GM12878 (cell line): ENCODE results near the gene NUAK2. TPM values are rescaled to one million over a fixed set of nuclear protein-coding genes. Genes with fewer than 3 reads are reported as not detected.

Experiments
- ATAC-seq: fragments of 200-7000 bp; cut with Tn5 transposase; 3 replicates; pipeline ENCODE4 v1.9.1; 2020; ENCODE audit warnings: mild to moderate bottlenecking, moderate library complexity
- BruUV-seq: library from RNA; stranded (reverse); fragments of 400-500 nt; replicated peaks from 2 replicates; lab custom pipeline; 2021; lab: Mats Ljungman, UMichigan
- CTCF ChIA-PET: fragments of 300-600 bp; sonication (Branson Sonifier 250); formaldehyde crosslinking; extraction: SDS; loops from one replicate; lab custom pipeline; 2021; ENCODE audit warnings: inconsistent platforms; lab: Yijun Ruan, JAX
- POLR2A ChIA-PET: fragments of 350-600 bp; formaldehyde crosslinking; extraction: SDS; loops from one replicate; lab custom pipeline; 2021; ENCODE audit warnings: inconsistent platforms; lab: Charles Lee
- RAD21 ChIA-PET: fragments of 300-600 bp; sonication (Branson Sonifier 250); formaldehyde crosslinking; loops from one replicate; lab custom pipeline; 2023; ENCODE audit warnings: antibody characterized with exemption; ENCODE audit not compliant: unreplicated experiment; lab: Charles Lee
- SMC1A ChIA-PET: fragments of 300-600 bp; sonication (Branson Sonifier 250); formaldehyde crosslinking; loops from one replicate; lab custom pipeline; 2023; ENCODE audit not compliant: unreplicated experiment, uncharacterized antibody; lab: Charles Lee
- DNase-seq: peaks from one replicate; pipeline ENCODE4 v3.0.0-alpha.2; 2011; ENCODE audit warnings: low read depth, low spot score
- FAIRE-seq: peaks from 3 replicates; lab custom pipeline; 2011; peaks lifted over from hg19 to GRCh38; lab: Jason Lieb, UNC
- H2AFZ ChIP-seq: 2 replicates; pipeline ENCODE4 v1.6.0; 2011; ENCODE audit warnings: low read depth, low read length, control low read depth; ENCODE audit not compliant: control insufficient read depth
- H3K27ac ChIP-seq: 2 replicates; pipeline ENCODE4 v1.5.1; 2011; ENCODE audit warnings: control low read depth; ENCODE audit not compliant: control insufficient read depth, insufficient read depth
- H3K27me3 ChIP-seq, 2 experiments: replicated peaks in 1 of 2; 2 replicates each; pipeline versions ENCODE4 v1.6.0 to v1.6.1; 2011; ENCODE audit warnings: low read length in 1 of 2; ENCODE audit not compliant: control insufficient read depth in 2 of 2, insufficient read depth in 2 of 2
- H3K36me3 ChIP-seq, 2 experiments: 2 replicates each; pipeline ENCODE4 v1.5.1; 2011; ENCODE audit warnings: low read length in 1 of 2; ENCODE audit not compliant: control insufficient read depth in 2 of 2, insufficient read depth in 2 of 2
- H3K4me1 ChIP-seq: 2 replicates; pipeline ENCODE4 v1.6.1; 2011; ENCODE audit warnings: mild to moderate bottlenecking, low read length, moderate library complexity, mixed read lengths; ENCODE audit not compliant: control insufficient read depth, insufficient read depth
- H3K4me2 ChIP-seq: 2 replicates; pipeline ENCODE4 v1.6.0; 2011; ENCODE audit warnings: control low read depth; ENCODE audit not compliant: control insufficient read depth, insufficient read depth
- H3K4me3 ChIP-seq: fragments of 200-600 bp; sonication (generic); 2 replicates; pipeline ENCODE4 v1.5.1; 2016
- H3K79me2 ChIP-seq: 2 replicates; pipeline ENCODE4 v1.6.0; 2011; ENCODE audit warnings: low read length; ENCODE audit not compliant: control insufficient read depth, insufficient read depth
- H3K9ac ChIP-seq: 2 replicates; pipeline ENCODE4 v1.8.0; 2011; ENCODE audit warnings: low read length, control low read depth, mixed read lengths; ENCODE audit not compliant: control insufficient read depth, insufficient read depth
- H3K9me3 ChIP-seq: replicated peaks from 3 replicates; pipeline ENCODE4 v1.5.1; 2011; ENCODE audit warnings: mild to moderate bottlenecking, low read length; ENCODE audit not compliant: control insufficient read depth, insufficient read depth
- H4K20me1 ChIP-seq: 2 replicates; pipeline ENCODE4 v1.6.0; 2011; ENCODE audit not compliant: control insufficient read depth, insufficient read depth
- ATF7 ChIP-seq: fragments of 450-650 bp; IDR thresholded peaks from 2 replicates; pipeline ENCODE4 v1.6.1; 2016; ENCODE audit warnings: low read depth, mild to moderate bottlenecking
- BMI1 ChIP-seq: fragments of 450-650 bp; IDR thresholded peaks from 2 replicates; pipeline ENCODE4 v1.6.1; 2016; ENCODE audit warnings: mild to moderate bottlenecking, moderate library complexity, borderline replicate concordance
- CEBPB ChIP-seq, 2 experiments: fragments of 150-350 bp in 1 of 2; IDR thresholded peaks; 2 replicates each; pipeline ENCODE4 v1.6.1; 2012 to 2014; ENCODE audit warnings: low read depth in 2 of 2, low read length in 2 of 2, borderline replicate concordance in 1 of 2, inconsistent platforms in 1 of 2
- CTCF ChIP-seq, 3 experiments: IDR thresholded peaks in 2 of 3; conservative IDR thresholded peaks in 1 of 3; 2 replicates each; pipeline ENCODE4 v1.5.1; 2011; ENCODE audit warnings: low read depth in 3 of 3, low read length in 3 of 3, mild to moderate bottlenecking in 3 of 3, control low read depth in 2 of 3, moderate library complexity in 2 of 3, inconsistent platforms in 1 of 3, mixed read lengths in 1 of 3; ENCODE audit not compliant: control insufficient read depth in 2 of 3, insufficient read depth in 1 of 3; ENCODE audit errors: extremely low read depth in 1 of 3
- EP300 ChIP-seq, 2 experiments: fragments of 150-350 bp in 1 of 2; IDR thresholded peaks; 2 replicates each; pipeline ENCODE4 v1.6.1; 2011 to 2012; ENCODE audit warnings: low read depth in 2 of 2, low read length in 2 of 2, borderline replicate concordance in 1 of 2, improper control_type of control experiment in 1 of 2, inconsistent platforms in 1 of 2; ENCODE audit not compliant: control insufficient read depth in 1 of 2
- NBN ChIP-seq: fragments of 450-650 bp; IDR thresholded peaks from 2 replicates; pipeline ENCODE4 v1.6.1; 2016
- SMAD5 ChIP-seq: IDR thresholded peaks from 2 replicates; pipeline ENCODE4 v1.6.1; 2016; ENCODE audit warnings: antibody characterized with exemption, low read depth
- SMARCA5 ChIP-seq: fragments of 450-650 bp; IDR thresholded peaks from 2 replicates; pipeline ENCODE4 v1.6.1; 2017; ENCODE audit warnings: mild to moderate bottlenecking
- SUPT20H ChIP-seq: IDR thresholded peaks from 2 replicates; pipeline ENCODE4 v1.6.1; 2011; ENCODE audit warnings: low read depth, mild to moderate bottlenecking, low read length, moderate library complexity, borderline replicate concordance; ENCODE audit not compliant: control insufficient read depth
- WGBS: methylation state at CpG from one replicate; pipeline ENCODE4 v1.1.6; 2016; ENCODE audit warnings: low lambda C conversion rate; ENCODE audit not compliant: insufficient replicate concordance, insufficient coverage; ENCODE audit errors: missing lambda C conversion rate; 5-methylcytosine and 5-hydroxymethylcytosine counted together
- in situ Hi-C: fragments of 300-500 bp; cut with MboI; formaldehyde crosslinking; loops from 9 replicates; pipeline ENCODE4 v1.14.3; 2018; ENCODE audit warnings: mixed read lengths
- intact Hi-C: fragments of 100-400 bp; cut with micrococcal nuclease; formaldehyde crosslinking; loops from one replicate; pipeline ENCODE4 v1.14.2; 2022; ENCODE audit not compliant: unreplicated experiment
- polyA plus RNA-seq, 11 experiments: library from polyadenylated mRNA; depleted of rRNA in 4 of 11; unstranded in 6 of 11; stranded (reverse) in 5 of 11; fragments of >200 nt; fragmentation: Nextera tagmentation in 4 of 11; fragmentation: Illumina TruSeq in 1 of 11; extraction: Ambion mirVana in 4 of 11; extraction: Trizol in 1 of 11; gene quantifications; 1 replicate in 1 of 11; 2 replicates in 10 of 11; pipeline versions ENCODE4 v1.2.1 to v1.2.3, GENCODE V29; 2011 to 2016; ENCODE audit warnings: inconsistent platforms in 2 of 11, missing spikeins in 2 of 11, low read depth in 1 of 11
- total RNA-seq, 4 experiments: library from RNA; depleted of rRNA in 3 of 4; stranded (reverse); fragments of >200 nt in 3 of 4; fragmentation: Illumina TruSeq in 1 of 4; extraction: Trizol in 1 of 4; gene quantifications; 2 replicates each; pipeline versions ENCODE4 v1.2.1 to v1.2.3, GENCODE V29; 2013 to 2021

Gene NUAK2
- total and polyA plus RNA-seq, 10 of the 15 experiments (the other 5 are each of a cell fraction or from before 2014, with no cell fraction given): 0.27 to 3.0 (median 1.2) TPM

DNA sequence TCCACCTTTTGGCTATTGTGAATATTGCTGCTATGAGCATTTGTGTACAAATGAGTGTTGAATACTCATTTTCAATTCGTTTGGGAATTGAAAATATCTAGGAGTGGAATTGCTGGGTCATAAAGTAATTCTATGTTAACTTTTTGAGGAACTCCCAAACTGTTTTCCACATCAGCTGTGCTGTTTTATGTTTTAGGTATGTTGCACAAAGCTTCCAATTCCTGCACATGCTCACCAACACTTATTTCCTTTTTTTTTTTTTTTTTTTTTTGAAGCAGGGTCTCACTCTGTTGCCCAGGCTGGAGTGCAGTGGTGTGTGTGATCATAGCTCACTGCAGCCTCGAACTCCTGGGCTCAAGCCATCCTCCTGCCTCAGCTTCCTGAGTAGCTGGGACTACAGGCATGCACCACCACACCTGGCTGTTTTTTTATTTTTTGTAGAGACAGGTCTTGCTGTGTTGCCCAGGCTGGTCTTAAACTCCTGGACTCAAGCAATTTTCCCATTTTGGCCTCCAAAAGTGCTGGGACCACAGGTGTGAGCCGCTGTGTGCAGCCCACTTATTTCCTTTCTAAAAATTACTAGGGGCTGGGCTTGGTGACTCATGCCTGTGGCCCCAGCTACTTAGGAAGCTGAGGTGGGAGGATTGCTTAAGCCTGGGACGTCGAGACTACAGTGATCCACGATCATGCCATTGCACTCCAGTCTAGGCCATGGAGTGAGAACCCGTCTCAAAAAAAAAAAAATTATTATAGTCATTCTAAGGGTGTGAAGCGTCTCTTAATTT lies 60.4 kb downstream of the NUAK2 start:
- Histone ChIP-seq H3K27me3 (no peaks in the 10 kb centered on the region; a peak in 1 of 4 replicates), H3K4me2 (no peak overlapping the region), H3K4me3 (no peak overlapping the region), H2AFZ (no peak overlapping the region), H4K20me1 (peaks cover 4% of the 10 kb centered on the region), H3K79me2 (no peaks in the 10 kb centered on the region), H3K9me3 (no peaks in the 10 kb centered on the region), H3K9ac (no peak overlapping the region), H3K36me3 (no peaks in the 10 kb centered on the region), H3K4me1 (no peaks in the 10 kb centered on the region), H3K27ac (no peak overlapping the region)
- DNase-seq (no peak), ATAC-seq (no peak), FAIRE-seq (no peak)
- WGBS: 20% methylated on average over 8 of the region's 8 CpGs
- BruUV-seq: no TSS peak
- in situ Hi-C loops (no loop called here), intact Hi-C loops (no loop called here)
- ChIA-PET CTCF (interaction anchor here (0.9 to 42.1 kb wide), 17 partner anchors 10 to 272 kb away, joined by 3 to 2333 read pairs (median 4); partner anchors contain the start of genes NUAK2 and TMCC2), RAD21 (interaction anchor here (0.6 to 21.3 kb wide), 12 partner anchors 10 to 897 kb away, joined by 3 to 728 read pairs (median 6); partner anchors contain the start of gene TMCC2), SMC1A (interaction anchor here (0.6 to 17.4 kb wide), 10 partner anchors 9 to 93 kb away, joined by 3 to 427 read pairs (median 4); partner anchors contain the start of gene TMCC2), POLR2A (interaction anchor here (0.5 to 1.0 kb wide), 4 partner anchors 16 to 263 kb away, joined by 3 to 8 read pairs (median 4); no protein-coding TSS in a partner anchor)
- no peak for TF ChIP-seq CEBPB (IDR thresholded peaks at IDR 0.05; ENCODE audit: borderline replicate concordance in 1 of 2, low read depth in 2 of 2, low read length in 2 of 2)
- TF ChIP-seq SMARCA5: no peak
- no peak for TF ChIP-seq NBN
- TF ChIP-seq ATF7: no peak
- no peak for TF ChIP-seq EP300 (IDR thresholded peaks at IDR 0.05; ENCODE audit: borderline replicate concordance in 1 of 2, control insufficient read depth in 1 of 2, low read depth in 2 of 2, low read length in 2 of 2)
- no peak for TF ChIP-seq CTCF (IDR thresholded peaks at IDR 0.05 in 2 of 3, conservative IDR thresholded peaks at IDR 0.05 in 1 of 3; ENCODE audit: control insufficient read depth in 2 of 3, extremely low read depth in 1 of 3, insufficient read depth in 1 of 3, low read depth in 3 of 3, low read length in 3 of 3)
- TF ChIP-seq SMAD5: no peak
- no peak for TF ChIP-seq SUPT20H
- TF ChIP-seq BMI1: no peak
